Hepatocyte (in vitro differentiated cells): Measurements from ENCODE around the gene CEP126. TPM values are rescaled to one million over a fixed set of nuclear protein-coding genes. Genes with fewer than 3 reads are reported as not detected.

Experiments used
- DNase-seq: peaks from one replicate; pipeline ENCODE4 v3.0.0-alpha.2; 2016; ENCODE audit warnings: low spot score
- H2AFZ ChIP-seq: fragments of 200-600 bp; sonication (generic); 2 replicates; pipeline ENCODE4 v1.6.0; 2016; ENCODE audit warnings: antibody characterized with exemption, mild to moderate bottlenecking
- H3K27ac ChIP-seq: fragments of 200-600 bp; sonication (generic); 2 replicates; pipeline ENCODE4 v1.5.1; 2016; ENCODE audit warnings: mild to moderate bottlenecking
- H3K27me3 ChIP-seq: fragments of 200-600 bp; sonication (generic); 2 replicates; pipeline ENCODE4 v1.6.1; 2016
- H3K36me3 ChIP-seq: fragments of 200-600 bp; sonication (generic); replicated peaks from 2 replicates; pipeline ENCODE4 v1.5.1; 2016; ENCODE audit warnings: low read depth; ENCODE audit not compliant: insufficient read depth
- H3K4me1 ChIP-seq: fragments of 200-600 bp; sonication (generic); 2 replicates; pipeline ENCODE4 v1.5.1; 2016; ENCODE audit warnings: mild to moderate bottlenecking, moderate library complexity; ENCODE audit not compliant: insufficient read depth
- H3K4me2 ChIP-seq: fragments of 200-600 bp; sonication (generic); 2 replicates; pipeline ENCODE4 v1.6.0; 2016
- H3K4me3 ChIP-seq: fragments of 200-600 bp; sonication (generic); 2 replicates; pipeline ENCODE4 v1.5.1; 2016; ENCODE audit warnings: mild to moderate bottlenecking
- H3K79me2 ChIP-seq: fragments of 200-600 bp; sonication (generic); 2 replicates; pipeline ENCODE4 v1.6.0; 2017; ENCODE audit warnings: mild to moderate bottlenecking
- H3K9me2 ChIP-seq: fragments of 200-600 bp; sonication (generic); replicated peaks from 2 replicates; pipeline ENCODE4 v1.6.0; 2017; ENCODE audit warnings: mild to moderate bottlenecking; ENCODE audit not compliant: insufficient read depth
- H3K9me3 ChIP-seq: fragments of 200-600 bp; sonication (generic); 2 replicates; pipeline ENCODE4 v1.5.1; 2016; ENCODE audit warnings: low read depth, mild to moderate bottlenecking
- H4K20me1 ChIP-seq: fragments of 200-600 bp; sonication (generic); 2 replicates; pipeline ENCODE4 v1.6.0; 2016; ENCODE audit warnings: mild to moderate bottlenecking; ENCODE audit not compliant: insufficient read depth, poor library complexity, severe bottlenecking
- CTCF ChIP-seq: fragments of 200-600 bp; sonication (generic); IDR thresholded peaks from 2 replicates; pipeline ENCODE4 v1.5.1; 2016; ENCODE audit warnings: antibody characterized with exemption, mild to moderate bottlenecking; ENCODE audit not compliant: poor library complexity
- EZH2 ChIP-seq: fragments of 200-600 bp; sonication (generic); IDR thresholded peaks from 2 replicates; pipeline ENCODE4 v1.6.1; 2016; ENCODE audit warnings: antibody characterized with exemption, mild to moderate bottlenecking, borderline replicate concordance
- EZH2phosphoT487 ChIP-seq: fragments of 200-600 bp; sonication (generic); IDR thresholded peaks from one replicate; pipeline ENCODE4 v1.6.1; 2018; ENCODE audit warnings: antibody characterized with exemption, mild to moderate bottlenecking, low read depth, moderate library complexity; ENCODE audit not compliant: unreplicated experiment, severe bottlenecking
- WGBS: methylation state at CpG from one replicate; pipeline ENCODE4 v1.1.6; 2016; ENCODE audit warnings: low lambda C conversion rate; ENCODE audit errors: missing lambda C conversion rate; 5-methylcytosine and 5-hydroxymethylcytosine counted together
- polyA plus RNA-seq: library from polyadenylated mRNA; unstranded; fragments of >200 nt; fragmentation: Nextera tagmentation; extraction: Ambion mirVana; gene quantifications from 2 replicates; pipeline ENCODE4 v1.2.1, GENCODE V29; 2016
- total RNA-seq: library from RNA; depleted of rRNA; stranded (reverse); fragments of >200 nt; gene quantifications from 2 replicates; pipeline ENCODE4 v1.2.3, GENCODE V29; 2014

CEP126 gene
- total and polyA plus RNA-seq, 2 experiments from 2014 or later: 1.8 to 2.2 TPM

- H3K4me1 ChIP-seq: no peaks in the 10 kb centered on the region
- no peaks in the 10 kb centered on the region for H4K20me1 ChIP-seq
- H2AFZ ChIP-seq: no peak overlapping the region
- no peaks in the 10 kb centered on the region for H3K9me2 ChIP-seq
- no peak overlapping the region for H3K27ac ChIP-seq
- no peaks in the 10 kb centered on the region for H3K27me3 ChIP-seq
- no peaks in the 10 kb centered on the region for H3K36me3 ChIP-seq
- no peaks in the 10 kb centered on the region for H3K79me2 ChIP-seq
- H3K9me3 ChIP-seq: no peaks in the 10 kb centered on the region
- no peak overlapping the region for H3K4me2 ChIP-seq
- no peak overlapping the region for H3K4me3 ChIP-seq
- DNase-seq: no peak
- TF ChIP-seq EZH2: no peak
- no peak for TF ChIP-seq EZH2phosphoT487
- TF ChIP-seq CTCF: no peak
- 91% methylated on average over 1 of the region's 1 CpG for WGBS
These were observed 6.2 kb downstream of the CEP126 start for GRCh38 chr11:101920992-101921391.

GRCh38 chr11:101923554-101923953, 8.7 kb downstream of the CEP126 start:
- no peak for DNase-seq
- no peaks in the 10 kb centered on the region for H3K79me2 ChIP-seq
- no peaks in the 10 kb centered on the region for H4K20me1 ChIP-seq
- no peak overlapping the region for H3K27ac ChIP-seq
- no peak overlapping the region for H3K4me3 ChIP-seq
- H3K4me2 ChIP-seq: no peak overlapping the region
- no peak overlapping the region for H2AFZ ChIP-seq
- H3K4me1 ChIP-seq: no peaks in the 10 kb centered on the region
- H3K9me3 ChIP-seq: no peaks in the 10 kb centered on the region
- WGBS: 90% methylated on average over 2 of the region's 2 CpGs
- no peak for TF ChIP-seq CTCF
- TF ChIP-seq EZH2: no peak
- no peak for TF ChIP-seq EZH2phosphoT487
- no peaks in the 10 kb centered on the region for H3K36me3 ChIP-seq
- H3K27me3 ChIP-seq: no peaks in the 10 kb centered on the region
- no peaks in the 10 kb centered on the region for H3K9me2 ChIP-seq

- Histone ChIP-seq H2AFZ (no peak overlapping the region), H3K9me3 (no peaks in the 10 kb centered on the region), H3K27me3 (no peaks in the 10 kb centered on the region), H3K4me3 (no peak overlapping the region), H4K20me1 (no peaks in the 10 kb centered on the region), H3K4me2 (no peak overlapping the region), H3K36me3 (no peaks in the 10 kb centered on the region), H3K4me1 (no peaks in the 10 kb centered on the region), H3K79me2 (no peaks in the 10 kb centered on the region), H3K27ac (no peak overlapping the region), H3K9me2 (no peaks in the 10 kb centered on the region)
- 85% methylated on average over 5 of the region's 5 CpGs for WGBS
- DNase-seq: peak; percentile 18
- TF ChIP-seq EZH2phosphoT487: no peak
- no peak for TF ChIP-seq EZH2
- TF ChIP-seq CTCF: no peak
These were observed 14.6 kb downstream of the CEP126 start for GRCh38 chr11:101929294-101929915.

- no peak overlapping the region for H2AFZ ChIP-seq
- no peaks in the 10 kb centered on the region for H4K20me1 ChIP-seq
- no peaks in the 10 kb centered on the region for H3K79me2 ChIP-seq
- H3K9me2 ChIP-seq: no peaks in the 10 kb centered on the region
- no peak overlapping the region for H3K4me3 ChIP-seq
- H3K4me1 ChIP-seq: no peaks in the 10 kb centered on the region
- H3K4me2 ChIP-seq: no peak overlapping the region
- H3K27ac ChIP-seq: no peak overlapping the region
- no peaks in the 10 kb centered on the region for H3K36me3 ChIP-seq
- H3K9me3 ChIP-seq: no peaks in the 10 kb centered on the region
- no peaks in the 10 kb centered on the region for H3K27me3 ChIP-seq
- DNase-seq: no peak
- WGBS: 86% methylated on average over 6 of the region's 6 CpGs
- no peak for TF ChIP-seq EZH2
- TF ChIP-seq EZH2phosphoT487: no peak
- TF ChIP-seq CTCF: no peak
These were observed 16.9 kb downstream of the CEP126 start for GRCh38 chr11:101931692-101932091.
